ENCODE results near the gene DDAH2.

Gene DDAH2, protein sequence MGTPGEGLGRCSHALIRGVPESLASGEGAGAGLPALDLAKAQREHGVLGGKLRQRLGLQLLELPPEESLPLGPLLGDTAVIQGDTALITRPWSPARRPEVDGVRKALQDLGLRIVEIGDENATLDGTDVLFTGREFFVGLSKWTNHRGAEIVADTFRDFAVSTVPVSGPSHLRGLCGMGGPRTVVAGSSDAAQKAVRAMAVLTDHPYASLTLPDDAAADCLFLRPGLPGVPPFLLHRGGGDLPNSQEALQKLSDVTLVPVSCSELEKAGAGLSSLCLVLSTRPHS

GRCh38 chr6:31728767-31729514 lies at the start of gene DDAH2:
DDAH2 (minus strand) TSS chr6:31729299; CDS start chr6:31729161, 138 bp downstream.
- ChIA-PET CTCF (interaction anchor here (0.6 to 3.6 kb wide), 15 partner anchors 10 to 223 kb away, joined by 3 to 28 read pairs (median 6); partner anchors contain the start of genes MSH5 and NEU1), POLR2A (interaction anchor here (0.7 to 4.7 kb wide), 21 partner anchors 9 to 1243 kb away, joined by 3 to 54 read pairs (median 6); partner anchors contain the start of genes ABHD16A, CSNK2B, FKBPL and GPANK1)
- TF ChIP-seq ZFP69B (tag by site-specific recombination; IDR thresholded peaks at IDR 0.05) (no peak), SCRT1 (tag by site-specific recombination; IDR thresholded peaks at IDR 0.05; ENCODE audit: borderline replicate concordance) (peak; percentile 97), ZNF658 (tag by site-specific recombination; IDR thresholded peaks at IDR 0.05) (no peak), ZNF133 (tag by site-specific recombination; IDR thresholded peaks at IDR 0.05) (no peak), ZFHX2 (tag by site-specific recombination; conservative IDR thresholded peaks at IDR 0.05) (peak; percentile 60), SCRT2 (tag by site-specific recombination; IDR thresholded peaks at IDR 0.05) (peak; percentile 99), EGR2 (tag by site-specific recombination; IDR thresholded peaks at IDR 0.05; ENCODE audit: low read depth) (peak; percentile 56)
- H3K27ac ChIP-seq (ENCODE audit: extremely low read depth, low read depth, low read length): peak within 1 kb of the TSS; percentile 67
- H3K36me3 ChIP-seq (ENCODE audit: control insufficient read depth in 2 of 2, insufficient read depth in 1 of 2, low read length in 2 of 2): peaks cover 10 to 57% of the 10 kb centered on the region in 2 experiments; a peak in 2 of 3 replicates
- H3K4me3 ChIP-seq (ENCODE audit: low read depth, low read length): peak within 1 kb of the TSS; percentile 74
- H3K4me1 ChIP-seq (ENCODE audit: control insufficient read depth, insufficient read depth, low read length): no peaks in the 10 kb centered on the region
- no peaks in the 10 kb centered on the region for H3K9me3 ChIP-seq (ENCODE audit: control insufficient read depth, insufficient read depth, low read depth, low read length)

DNA sequence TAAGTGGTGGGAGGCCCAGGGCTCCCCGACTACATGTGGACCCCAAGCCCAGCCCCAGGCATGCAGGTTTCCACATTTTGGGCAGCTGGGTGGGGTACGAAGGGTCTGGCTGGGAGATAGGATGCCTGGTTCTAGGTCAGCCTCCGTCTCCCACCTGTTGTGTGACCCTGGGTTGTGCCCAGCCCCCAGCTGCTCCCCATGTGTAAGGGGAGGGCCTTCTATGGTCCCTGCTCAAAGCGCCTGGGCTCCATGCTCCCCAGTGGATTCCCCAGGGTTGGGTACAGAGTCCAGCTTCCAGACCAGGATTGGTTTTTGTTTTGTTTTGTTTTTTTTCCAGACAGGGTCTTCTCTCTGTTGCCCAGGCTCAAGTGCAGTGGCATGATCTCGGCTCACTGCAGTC lies 49.1 kb upstream of the DDAH2 start:
- TF ChIP-seq GLIS2 (tag by site-specific recombination; IDR thresholded peaks at IDR 0.05): peak; percentile 10; the same call in 1 of the 2 replicates
- TF ChIP-seq ZNF157 (tag by site-specific recombination; IDR thresholded peaks at IDR 0.05): no peak
- peak; percentile 61 for TF ChIP-seq SCRT2 (tag by site-specific recombination; IDR thresholded peaks at IDR 0.05)
- no peak for TF ChIP-seq CTCF (tag by site-specific recombination; IDR thresholded peaks at IDR 0.05)
- TF ChIP-seq, protein P1, sequence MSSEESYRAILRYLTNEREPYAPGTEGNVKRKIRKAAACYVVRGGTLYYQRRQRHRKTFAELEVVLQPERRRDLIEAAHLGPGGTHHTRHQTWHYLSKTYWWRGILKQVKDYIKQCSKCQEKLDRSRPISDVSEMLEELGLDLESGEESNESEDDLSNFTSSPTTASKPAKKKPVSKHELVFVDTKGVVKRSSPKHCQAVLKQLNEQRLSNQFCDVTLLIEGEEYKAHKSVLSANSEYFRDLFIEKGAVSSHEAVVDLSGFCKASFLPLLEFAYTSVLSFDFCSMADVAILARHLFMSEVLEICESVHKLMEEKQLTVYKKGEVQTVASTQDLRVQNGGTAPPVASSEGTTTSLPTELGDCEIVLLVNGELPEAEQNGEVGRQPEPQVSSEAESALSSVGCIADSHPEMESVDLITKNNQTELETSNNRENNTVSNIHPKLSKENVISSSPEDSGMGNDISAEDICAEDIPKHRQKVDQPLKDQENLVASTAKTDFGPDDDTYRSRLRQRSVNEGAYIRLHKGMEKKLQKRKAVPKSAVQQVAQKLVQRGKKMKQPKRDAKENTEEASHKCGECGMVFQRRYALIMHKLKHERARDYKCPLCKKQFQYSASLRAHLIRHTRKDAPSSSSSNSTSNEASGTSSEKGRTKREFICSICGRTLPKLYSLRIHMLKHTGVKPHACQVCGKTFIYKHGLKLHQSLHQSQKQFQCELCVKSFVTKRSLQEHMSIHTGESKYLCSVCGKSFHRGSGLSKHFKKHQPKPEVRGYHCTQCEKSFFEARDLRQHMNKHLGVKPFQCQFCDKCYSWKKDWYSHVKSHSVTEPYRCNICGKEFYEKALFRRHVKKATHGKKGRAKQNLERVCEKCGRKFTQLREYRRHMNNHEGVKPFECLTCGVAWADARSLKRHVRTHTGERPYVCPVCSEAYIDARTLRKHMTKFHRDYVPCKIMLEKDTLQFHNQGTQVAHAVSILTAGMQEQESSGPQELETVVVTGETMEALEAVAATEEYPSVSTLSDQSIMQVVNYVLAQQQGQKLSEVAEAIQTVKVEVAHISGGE (tag by site-specific recombination; conservative IDR thresholded peaks at IDR 0.05; ENCODE audit: low read depth): no peak
- H3K27ac ChIP-seq (ENCODE audit: extremely low read depth, low read depth, low read length): no peak overlapping the region
- H3K36me3 ChIP-seq (ENCODE audit: control insufficient read depth in 2 of 2, insufficient read depth in 1 of 2, low read length in 2 of 2): peaks cover 2 to 51% of the 10 kb centered on the region in 2 experiments; a peak in 2 of 3 replicates
- H3K4me1 ChIP-seq (ENCODE audit: control insufficient read depth, insufficient read depth, low read length): peaks cover 4% of the 10 kb centered on the region
- no peaks in the 10 kb centered on the region for H3K9me3 ChIP-seq (ENCODE audit: control insufficient read depth, insufficient read depth, low read depth, low read length)
- POLR2A ChIA-PET: interaction anchor here (0.6 to 3.3 kb wide), 11 partner anchors 10 to 353 kb away, joined by 3 to 38 read pairs (median 4); partner anchors contain the start of genes DDAH2, HSPA1A, HSPA1B and HSPA1L
- CTCF ChIA-PET: interaction anchor here (0.6 to 7.5 kb wide), 6 partner anchors 9 to 174 kb away, joined by 3 to 50 read pairs (median 5); partner anchors contain the start of genes LSM2 and VARS1
- no peak overlapping the region for H3K4me3 ChIP-seq (ENCODE audit: low read depth, low read length)

- TF ChIP-seq ZNF792 (tag by site-specific recombination; IDR thresholded peaks at IDR 0.05): no peak
- no peak for TF ChIP-seq MZF1 (tag by site-specific recombination; IDR thresholded peaks at IDR 0.05; ENCODE audit: borderline replicate concordance)
- TF ChIP-seq ZNF791 (tag by site-specific recombination; IDR thresholded peaks at IDR 0.05): no peak
- TF ChIP-seq ZBTB1 (tag by site-specific recombination; IDR thresholded peaks at IDR 0.05): no peak
- no peak for TF ChIP-seq ZNF664 (tag by site-specific recombination; IDR thresholded peaks at IDR 0.05)
- no peak for TF ChIP-seq ZNF596 (tag by site-specific recombination; IDR thresholded peaks at IDR 0.05)
- no peak for TF ChIP-seq GLI4 (tag by site-specific recombination; IDR thresholded peaks at IDR 0.05)
- no peak for TF ChIP-seq ZNF677 (tag by site-specific recombination; IDR thresholded peaks at IDR 0.05)
- no peaks in the 10 kb centered on the region for H3K9me3 ChIP-seq (ENCODE audit: control insufficient read depth, insufficient read depth, low read depth, low read length)
- H3K4me1 ChIP-seq (ENCODE audit: control insufficient read depth, insufficient read depth, low read length): peaks cover 4% of the 10 kb centered on the region
- ChIA-PET CTCF (interaction anchor here (0.6 to 7.5 kb wide), 10 partner anchors 8 to 175 kb away, joined by 3 to 50 read pairs (median 4); partner anchors contain the start of genes LSM2 and VARS1), POLR2A (interaction anchor here (0.6 to 3.3 kb wide), 19 partner anchors 8 to 353 kb away, joined by 3 to 38 read pairs (median 4); partner anchors contain the start of genes CLIC1, DDAH2, HSPA1A and HSPA1B)
- no peak overlapping the region for H3K27ac ChIP-seq (ENCODE audit: extremely low read depth, low read depth, low read length)
- H3K36me3 ChIP-seq (ENCODE audit: control insufficient read depth in 2 of 2, insufficient read depth in 1 of 2, low read length in 2 of 2): peaks cover 0 to 46% of the 10 kb centered on the region in 2 experiments; a peak in 2 of 3 replicates
- H3K4me3 ChIP-seq (ENCODE audit: low read depth, low read length): no peak overlapping the region
Observed at GRCh38 chr6:31777667-31778050, 48.6 kb upstream of the DDAH2 start.

Measured in HEK293 (cell line).